HEK293 (cell line): ENCODE results near the gene IGFBP4.
A peak's percentile ranks its signal among the peaks of the same experiment; 100 is the strongest.
"Not testable (repeated sequence)": the region's sequence is repeated elsewhere in the genome, so short reads cannot be mapped to it uniquely, and the experiment has no call there.

Experiments used
- CTCF ChIA-PET: fragments of 350-600 bp; formaldehyde crosslinking; extraction: SDS; loops from one replicate; lab custom pipeline; 2021; ENCODE audit warnings: antibody characterized with exemption; lab: Yijun Ruan, JAX
- POLR2A ChIA-PET: fragments of 300-600 bp; formaldehyde crosslinking; extraction: SDS; loops from one replicate; lab custom pipeline; 2020; ENCODE audit warnings: antibody characterized with exemption, inconsistent platforms; lab: Yijun Ruan, JAX
- H3K27ac ChIP-seq: fragments of 200-500 bp; sonication (Bioruptor generic); 2 replicates; pipeline ENCODE4 v1.5.1; 2014; ENCODE audit warnings: low read depth, low read length, control low read depth, inconsistent platforms; ENCODE audit errors: extremely low read depth
- H3K36me3 ChIP-seq, 2 experiments: fragments of 200-500 bp in 1 of 2; sonication (Bioruptor generic) in 1 of 2; 1 replicate in 1 of 2; 2 replicates in 1 of 2; pipeline ENCODE4 v1.5.1; 2014 to 2017; ENCODE audit warnings: inconsistent platforms in 2 of 2, low read length in 2 of 2; ENCODE audit not compliant: control insufficient read depth in 2 of 2, insufficient read depth in 1 of 2
- H3K4me1 ChIP-seq: fragments of 200-500 bp; sonication (Bioruptor generic); 2 replicates; pipeline ENCODE4 v1.5.1; 2014; ENCODE audit warnings: mild to moderate bottlenecking, low read length, inconsistent platforms; ENCODE audit not compliant: control insufficient read depth, insufficient read depth
- H3K4me3 ChIP-seq: 2 replicates; pipeline ENCODE4 v1.5.1; 2011; ENCODE audit warnings: low read depth, mild to moderate bottlenecking, control low read depth, low read length, moderate library complexity
- H3K9me3 ChIP-seq: fragments of 200-500 bp; sonication (Bioruptor generic); 2 replicates; pipeline ENCODE4 v1.5.1; 2014; ENCODE audit warnings: low read depth, low read length, inconsistent platforms; ENCODE audit not compliant: control insufficient read depth, insufficient read depth
- GFI1B ChIP-seq: fragments of 450-650 bp; formaldehyde crosslinking; IDR thresholded peaks from 2 replicates; pipeline ENCODE4 v1.5.1; 2016; ENCODE audit warnings: missing biosample characterization, missing genetic modification characterization
- GLIS1 ChIP-seq: fragments of 450-650 bp; formaldehyde crosslinking; IDR thresholded peaks from 2 replicates; pipeline ENCODE4 v1.5.1; 2016; ENCODE audit warnings: missing biosample characterization, missing genetic modification characterization
- GLIS2 ChIP-seq: fragments of 450-650 bp; formaldehyde crosslinking; IDR thresholded peaks from 2 replicates; pipeline ENCODE4 v1.5.1; 2016; ENCODE audit warnings: missing biosample characterization, missing genetic modification characterization
- ZBTB17 ChIP-seq: fragments of 450-650 bp; formaldehyde crosslinking; IDR thresholded peaks from 2 replicates; pipeline ENCODE4 v1.5.1; 2016; ENCODE audit warnings: missing biosample characterization, missing genetic modification characterization
- ZBTB21 ChIP-seq: fragments of 450-650 bp; formaldehyde crosslinking; IDR thresholded peaks from 2 replicates; pipeline ENCODE4 v1.5.1; 2017; ENCODE audit warnings: missing biosample characterization, missing genetic modification characterization
- ZEB2 ChIP-seq: fragments of 450-650 bp; formaldehyde crosslinking; IDR thresholded peaks from 2 replicates; pipeline ENCODE4 v1.5.1; 2016; ENCODE audit warnings: missing biosample characterization, missing genetic modification characterization
- ZIC2 ChIP-seq: fragments of 450-650 bp; formaldehyde crosslinking; IDR thresholded peaks from 2 replicates; pipeline ENCODE4 v1.5.1; 2016; ENCODE audit warnings: missing biosample characterization, missing genetic modification characterization
- ZNF121 ChIP-seq: fragments of 450-650 bp; formaldehyde crosslinking; IDR thresholded peaks from 2 replicates; pipeline ENCODE4 v1.5.1; 2016; ENCODE audit warnings: missing biosample characterization, missing genetic modification characterization
- ZNF155 ChIP-seq: fragments of 450-650 bp; formaldehyde crosslinking; IDR thresholded peaks from 2 replicates; pipeline ENCODE4 v1.5.1; 2016; ENCODE audit warnings: missing biosample characterization, missing genetic modification characterization
- ZNF223 ChIP-seq: fragments of 450-650 bp; formaldehyde crosslinking; IDR thresholded peaks from 2 replicates; pipeline ENCODE4 v1.5.1; 2016; ENCODE audit warnings: missing biosample characterization, missing genetic modification characterization
- ZNF394 ChIP-seq: fragments of 450-650 bp; formaldehyde crosslinking; IDR thresholded peaks from 2 replicates; pipeline ENCODE4 v1.5.1; 2016; ENCODE audit warnings: missing biosample characterization, missing genetic modification characterization, mild to moderate bottlenecking, moderate library complexity, borderline replicate concordance
- ZNF521 ChIP-seq: fragments of 450-650 bp; formaldehyde crosslinking; IDR thresholded peaks from 2 replicates; pipeline ENCODE4 v1.5.1; 2017; ENCODE audit warnings: missing biosample characterization, mild to moderate bottlenecking, missing genetic modification characterization
- ZNF530 ChIP-seq: fragments of 450-650 bp; formaldehyde crosslinking; IDR thresholded peaks from 2 replicates; pipeline ENCODE4 v1.5.1; 2016; ENCODE audit warnings: low read depth, missing biosample characterization, missing genetic modification characterization
- ZNF600 ChIP-seq: fragments of 450-650 bp; formaldehyde crosslinking; IDR thresholded peaks from 2 replicates; pipeline ENCODE4 v1.5.1; 2016; ENCODE audit warnings: missing biosample characterization, missing genetic modification characterization
- ZNF629 ChIP-seq: fragments of 450-650 bp; formaldehyde crosslinking; IDR thresholded peaks from 2 replicates; pipeline ENCODE4 v1.5.1; 2017; ENCODE audit warnings: missing biosample characterization, missing genetic modification characterization
- TF ChIP-seq, protein P1 (sequence below): fragments of 450-650 bp; formaldehyde crosslinking; IDR thresholded peaks from 2 replicates; pipeline ENCODE4 v1.5.1; 2016; ENCODE audit warnings: missing biosample characterization, missing genetic modification characterization
- TF ChIP-seq, protein P2 (sequence below): fragments of 450-650 bp; formaldehyde crosslinking; IDR thresholded peaks from 2 replicates; pipeline ENCODE4 v1.5.1; 2016; ENCODE audit warnings: missing biosample characterization, missing genetic modification characterization
- TF ChIP-seq, protein P3 (sequence below): fragments of 450-650 bp; formaldehyde crosslinking; IDR thresholded peaks from 2 replicates; pipeline ENCODE4 v1.5.1; 2016; ENCODE audit warnings: missing biosample characterization, missing genetic modification characterization
- TF ChIP-seq, protein P4 (sequence below): fragments of 450-650 bp; formaldehyde crosslinking; IDR thresholded peaks from 2 replicates; pipeline ENCODE4 v1.5.1; 2016; ENCODE audit warnings: missing biosample characterization, missing genetic modification characterization
- TF ChIP-seq, protein P5 (sequence below): fragments of 450-650 bp; formaldehyde crosslinking; IDR thresholded peaks from 2 replicates; pipeline ENCODE4 v1.5.1; 2016; ENCODE audit warnings: missing biosample characterization, missing genetic modification characterization
- TF ChIP-seq, protein P6 (sequence below): fragments of 450-650 bp; formaldehyde crosslinking; IDR thresholded peaks from 2 replicates; pipeline ENCODE4 v1.5.1; 2016; ENCODE audit warnings: missing biosample characterization, missing genetic modification characterization

Gene IGFBP4

DNA sequence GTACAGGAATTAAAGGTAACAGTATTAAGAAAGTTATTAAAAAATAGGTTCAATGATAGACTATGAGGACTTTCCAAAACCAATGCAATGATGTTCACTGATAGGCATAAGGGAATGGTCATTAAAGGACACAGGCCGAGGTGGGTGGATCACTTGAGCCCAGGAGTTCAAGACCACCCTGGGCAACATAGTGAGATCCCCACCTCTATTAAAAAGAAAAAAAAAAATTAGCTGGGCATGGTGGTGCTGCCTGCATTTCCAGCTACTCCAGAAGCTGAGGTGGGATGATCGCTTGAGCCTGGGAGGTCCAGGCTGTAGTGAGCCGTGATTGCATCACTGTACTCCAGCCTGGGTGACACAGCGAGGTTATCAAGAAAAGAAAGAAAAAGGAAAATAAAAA lies 31.4 kb upstream of the IGFBP4 start:
- H3K4me3 ChIP-seq = no peak overlapping the region
- peaks cover 84 to 96% of the 10 kb centered on the region in 2 experiments for H3K36me3 ChIP-seq
- POLR2A ChIA-PET = interaction anchor here (1.0 to 1.4 kb wide), 3 partner anchors 15 to 64 kb away, joined by 3 to 9 read pairs (median 8); no protein-coding TSS in a partner anchor
- H3K4me1 ChIP-seq = no peaks in the 10 kb centered on the region
- CTCF ChIA-PET = interaction anchor here (0.5 to 8.4 kb wide), 8 partner anchors 9 to 122 kb away, joined by 3 to 84 read pairs (median 4); no protein-coding TSS in a partner anchor
- no peak overlapping the region for H3K27ac ChIP-seq
- TF ChIP-seq ZNF394 = peak; percentile 79; the same call in 1 of the 2 replicates
- TF ChIP-seq GLIS1 = 0 out of 2 replicates have a peak, but pooled peaks have one; percentile 13
- TF ChIP-seq ZNF121 (tag by site-specific recombination) = peak; percentile 82
- TF ChIP-seq ZNF223 (tag by site-specific recombination) = no peak
- TF ChIP-seq, protein P1, sequence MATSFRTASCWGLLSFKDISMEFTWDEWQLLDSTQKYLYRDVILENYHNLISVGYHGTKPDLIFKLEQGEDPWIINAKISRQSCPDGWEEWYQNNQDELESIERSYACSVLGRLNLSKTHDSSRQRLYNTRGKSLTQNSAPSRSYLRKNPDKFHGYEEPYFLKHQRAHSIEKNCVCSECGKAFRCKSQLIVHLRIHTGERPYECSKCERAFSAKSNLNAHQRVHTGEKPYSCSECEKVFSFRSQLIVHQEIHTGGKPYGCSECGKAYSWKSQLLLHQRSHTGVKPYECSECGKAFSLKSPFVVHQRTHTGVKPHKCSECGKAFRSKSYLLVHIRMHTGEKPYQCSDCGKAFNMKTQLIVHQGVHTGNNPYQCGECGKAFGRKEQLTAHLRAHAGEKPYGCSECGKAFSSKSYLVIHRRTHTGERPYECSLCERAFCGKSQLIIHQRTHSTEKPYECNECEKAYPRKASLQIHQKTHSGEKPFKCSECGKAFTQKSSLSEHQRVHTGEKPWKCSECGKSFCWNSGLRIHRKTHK (tag by site-specific recombination) = no peak
- H3K9me3 ChIP-seq = no peaks in the 10 kb centered on the region

DNA sequence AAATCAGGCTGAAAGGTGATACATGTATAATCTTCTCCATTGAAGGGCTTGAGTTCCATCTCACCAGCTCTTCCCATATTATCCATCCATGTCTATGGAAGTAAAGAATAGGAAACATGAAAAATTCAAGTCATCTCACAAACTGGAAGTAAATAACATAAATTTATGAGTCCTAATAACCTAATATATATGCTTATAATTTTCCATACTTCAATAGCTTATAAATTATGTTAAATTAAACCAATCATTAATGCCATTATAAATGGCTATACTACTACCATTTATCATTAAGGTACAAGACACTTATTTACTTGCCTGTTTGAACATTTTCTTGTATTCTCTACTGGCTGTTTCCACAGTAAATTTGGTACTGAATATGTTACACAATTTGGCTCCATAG lies 30.4 kb upstream of the IGFBP4 start:
- TF ChIP-seq ZBTB21 (tag by site-specific recombination) = no peak
- no peak for TF ChIP-seq ZNF155
- no peak for TF ChIP-seq ZNF530 (tag by site-specific recombination)
- TF ChIP-seq, protein P2, sequence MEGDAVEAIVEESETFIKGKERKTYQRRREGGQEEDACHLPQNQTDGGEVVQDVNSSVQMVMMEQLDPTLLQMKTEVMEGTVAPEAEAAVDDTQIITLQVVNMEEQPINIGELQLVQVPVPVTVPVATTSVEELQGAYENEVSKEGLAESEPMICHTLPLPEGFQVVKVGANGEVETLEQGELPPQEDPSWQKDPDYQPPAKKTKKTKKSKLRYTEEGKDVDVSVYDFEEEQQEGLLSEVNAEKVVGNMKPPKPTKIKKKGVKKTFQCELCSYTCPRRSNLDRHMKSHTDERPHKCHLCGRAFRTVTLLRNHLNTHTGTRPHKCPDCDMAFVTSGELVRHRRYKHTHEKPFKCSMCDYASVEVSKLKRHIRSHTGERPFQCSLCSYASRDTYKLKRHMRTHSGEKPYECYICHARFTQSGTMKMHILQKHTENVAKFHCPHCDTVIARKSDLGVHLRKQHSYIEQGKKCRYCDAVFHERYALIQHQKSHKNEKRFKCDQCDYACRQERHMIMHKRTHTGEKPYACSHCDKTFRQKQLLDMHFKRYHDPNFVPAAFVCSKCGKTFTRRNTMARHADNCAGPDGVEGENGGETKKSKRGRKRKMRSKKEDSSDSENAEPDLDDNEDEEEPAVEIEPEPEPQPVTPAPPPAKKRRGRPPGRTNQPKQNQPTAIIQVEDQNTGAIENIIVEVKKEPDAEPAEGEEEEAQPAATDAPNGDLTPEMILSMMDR (tag by site-specific recombination) = no peak
- no peak for TF ChIP-seq ZNF521 (tag by site-specific recombination)
- no peak for TF ChIP-seq ZIC2 (tag by site-specific recombination)
- no peak for TF ChIP-seq GFI1B (tag by site-specific recombination)
- TF ChIP-seq, protein P3, sequence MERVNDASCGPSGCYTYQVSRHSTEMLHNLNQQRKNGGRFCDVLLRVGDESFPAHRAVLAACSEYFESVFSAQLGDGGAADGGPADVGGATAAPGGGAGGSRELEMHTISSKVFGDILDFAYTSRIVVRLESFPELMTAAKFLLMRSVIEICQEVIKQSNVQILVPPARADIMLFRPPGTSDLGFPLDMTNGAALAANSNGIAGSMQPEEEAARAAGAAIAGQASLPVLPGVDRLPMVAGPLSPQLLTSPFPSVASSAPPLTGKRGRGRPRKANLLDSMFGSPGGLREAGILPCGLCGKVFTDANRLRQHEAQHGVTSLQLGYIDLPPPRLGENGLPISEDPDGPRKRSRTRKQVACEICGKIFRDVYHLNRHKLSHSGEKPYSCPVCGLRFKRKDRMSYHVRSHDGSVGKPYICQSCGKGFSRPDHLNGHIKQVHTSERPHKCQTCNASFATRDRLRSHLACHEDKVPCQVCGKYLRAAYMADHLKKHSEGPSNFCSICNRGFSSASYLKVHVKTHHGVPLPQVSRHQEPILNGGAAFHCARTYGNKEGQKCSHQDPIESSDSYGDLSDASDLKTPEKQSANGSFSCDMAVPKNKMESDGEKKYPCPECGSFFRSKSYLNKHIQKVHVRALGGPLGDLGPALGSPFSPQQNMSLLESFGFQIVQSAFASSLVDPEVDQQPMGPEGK (tag by site-specific recombination) = no peak
- ChIA-PET POLR2A (interaction anchor here (1.0 to 1.1 kb wide), 3 partner anchors 16 to 121 kb away, joined by 3 to 9 read pairs (median 4); no protein-coding TSS in a partner anchor), CTCF (interaction anchor here (0.7 to 8.4 kb wide), 10 partner anchors 9 to 148 kb away, joined by 3 to 84 read pairs (median 4); no protein-coding TSS in a partner anchor)
- Histone ChIP-seq H3K4me3 (no peak overlapping the region), H3K27ac (no peak overlapping the region), H3K9me3 (no peaks in the 10 kb centered on the region), H3K4me1 (no peaks in the 10 kb centered on the region), H3K36me3 (peaks cover 73 to 86% of the 10 kb centered on the region in 2 experiments)

DNA sequence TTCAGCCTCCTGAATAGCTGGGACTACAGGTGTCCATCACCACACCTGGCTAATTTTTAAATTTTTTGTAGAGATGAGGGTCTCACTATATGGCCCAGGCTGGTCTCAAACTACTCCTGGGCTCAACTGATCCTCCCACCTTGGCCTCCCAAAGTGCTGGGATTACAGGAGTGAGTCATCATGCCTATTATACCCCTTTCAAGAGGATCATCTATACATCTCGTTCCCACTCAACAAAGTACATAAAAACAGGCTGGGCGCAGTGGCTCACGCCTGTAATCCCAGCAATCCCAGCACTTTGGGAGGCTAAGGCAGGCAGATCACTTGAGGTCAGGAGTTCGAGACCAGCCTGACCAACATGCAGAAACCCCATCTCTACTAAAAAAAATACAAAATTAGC lies 28.9 kb upstream of the IGFBP4 start:
- not testable (repeated sequence) for H3K4me3 ChIP-seq, H3K27ac ChIP-seq, H3K9me3 ChIP-seq, H3K4me1 ChIP-seq
- POLR2A ChIA-PET = interaction anchor here (0.6 kb wide), 1 partner anchor 8 kb away, joined by 3 read pairs; no protein-coding TSS in a partner anchor
- H3K36me3 ChIP-seq = peaks cover 59 to 72% of the 10 kb centered on the region in 2 experiments
- CTCF ChIA-PET = interaction anchor here (0.6 to 8.4 kb wide), 15 partner anchors 8 to 400 kb away, joined by 3 to 84 read pairs (median 4); partner anchors contain the start of gene CSF3
- TF ChIP-seq ZNF600 (tag by site-specific recombination) (peak; percentile 84), GLIS1 (peak; percentile 69), GLIS2 (tag by site-specific recombination) (0 out of 2 replicates have a peak, but pooled peaks have one; percentile 13), ZNF629 (tag by site-specific recombination) (peak; percentile 26; the same call in 1 of the 2 replicates), ZEB2 (tag by site-specific recombination) (peak; percentile 48), ZBTB17 (tag by site-specific recombination) (peak; percentile 62)
- TF ChIP-seq, protein P4, sequence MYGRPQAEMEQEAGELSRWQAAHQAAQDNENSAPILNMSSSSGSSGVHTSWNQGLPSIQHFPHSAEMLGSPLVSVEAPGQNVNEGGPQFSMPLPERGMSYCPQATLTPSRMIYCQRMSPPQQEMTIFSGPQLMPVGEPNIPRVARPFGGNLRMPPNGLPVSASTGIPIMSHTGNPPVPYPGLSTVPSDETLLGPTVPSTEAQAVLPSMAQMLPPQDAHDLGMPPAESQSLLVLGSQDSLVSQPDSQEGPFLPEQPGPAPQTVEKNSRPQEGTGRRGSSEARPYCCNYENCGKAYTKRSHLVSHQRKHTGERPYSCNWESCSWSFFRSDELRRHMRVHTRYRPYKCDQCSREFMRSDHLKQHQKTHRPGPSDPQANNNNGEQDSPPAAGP (tag by site-specific recombination) = peak; percentile 61; the same call in 1 of the 2 replicates
- TF ChIP-seq, protein P5, sequence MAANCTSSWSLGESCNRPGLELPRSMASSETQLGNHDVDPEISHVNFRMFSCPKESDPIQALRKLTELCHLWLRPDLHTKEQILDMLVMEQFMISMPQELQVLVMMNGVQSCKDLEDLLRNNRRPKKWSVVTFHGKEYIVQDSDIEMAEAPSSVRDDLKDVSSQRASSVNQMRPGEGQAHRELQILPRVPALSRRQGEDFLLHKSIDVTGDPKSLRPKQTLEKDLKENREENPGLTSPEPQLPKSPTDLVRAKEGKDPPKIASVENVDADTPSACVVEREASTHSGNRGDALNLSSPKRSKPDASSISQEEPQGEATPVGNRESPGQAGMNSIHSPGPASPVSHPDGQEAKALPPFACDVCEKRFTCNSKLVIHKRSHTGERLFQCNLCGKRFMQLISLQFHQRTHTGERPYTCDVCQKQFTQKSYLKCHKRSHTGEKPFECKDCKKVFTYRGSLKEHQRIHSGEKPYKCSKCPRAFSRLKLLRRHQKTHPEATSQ (tag by site-specific recombination) = 0 out of 2 replicates have a peak, but pooled peaks have one; percentile 10
- TF ChIP-seq, protein P6, sequence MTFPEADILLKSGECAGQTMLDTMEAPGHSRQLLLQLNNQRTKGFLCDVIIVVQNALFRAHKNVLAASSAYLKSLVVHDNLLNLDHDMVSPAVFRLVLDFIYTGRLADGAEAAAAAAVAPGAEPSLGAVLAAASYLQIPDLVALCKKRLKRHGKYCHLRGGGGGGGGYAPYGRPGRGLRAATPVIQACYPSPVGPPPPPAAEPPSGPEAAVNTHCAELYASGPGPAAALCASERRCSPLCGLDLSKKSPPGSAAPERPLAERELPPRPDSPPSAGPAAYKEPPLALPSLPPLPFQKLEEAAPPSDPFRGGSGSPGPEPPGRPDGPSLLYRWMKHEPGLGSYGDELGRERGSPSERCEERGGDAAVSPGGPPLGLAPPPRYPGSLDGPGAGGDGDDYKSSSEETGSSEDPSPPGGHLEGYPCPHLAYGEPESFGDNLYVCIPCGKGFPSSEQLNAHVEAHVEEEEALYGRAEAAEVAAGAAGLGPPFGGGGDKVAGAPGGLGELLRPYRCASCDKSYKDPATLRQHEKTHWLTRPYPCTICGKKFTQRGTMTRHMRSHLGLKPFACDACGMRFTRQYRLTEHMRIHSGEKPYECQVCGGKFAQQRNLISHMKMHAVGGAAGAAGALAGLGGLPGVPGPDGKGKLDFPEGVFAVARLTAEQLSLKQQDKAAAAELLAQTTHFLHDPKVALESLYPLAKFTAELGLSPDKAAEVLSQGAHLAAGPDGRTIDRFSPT (tag by site-specific recombination) = peak; percentile 53; the same call in 1 of the 2 replicates
